ENCODE results near the gene ADIPOR2.
A peak's percentile ranks its signal among the peaks of the same experiment; 100 is the strongest.

Gene ADIPOR2

GRCh38 chr12:1797991-1798640 is 107.2 kb downstream of the ADIPOR2 start:
- no peak for DNase-seq (ENCODE audit: extremely low read depth, insufficient read length)
- no peaks in the 10 kb centered on the region for H3K36me3 ChIP-seq (ENCODE audit: control insufficient read depth, insufficient read depth, low read length)
- TF ChIP-seq CTCF (IDR thresholded peaks at IDR 0.05; ENCODE audit: insufficient read depth, low read length, poor library complexity, severe bottlenecking) = no peak

GRCh38 chr12:1798641-1799020 is 107.8 kb downstream of the ADIPOR2 start:
- DNase-seq (ENCODE audit: extremely low read depth, insufficient read length) = no peak
- H3K36me3 ChIP-seq (ENCODE audit: control insufficient read depth, insufficient read depth, low read length) = no peaks in the 10 kb centered on the region
- H3K4me3 ChIP-seq (replicated peaks; ENCODE audit: low read depth, low read length) = no peak overlapping the region
- H3K27me3 ChIP-seq (replicated peaks; ENCODE audit: control insufficient read depth, insufficient read depth, low read length) = no peaks in the 10 kb centered on the region
- TF ChIP-seq CTCF (IDR thresholded peaks at IDR 0.05; ENCODE audit: insufficient read depth, low read length, poor library complexity, severe bottlenecking) = no peak

More at GRCh38 chr12:1797991-1798640, 107.2 kb downstream of the ADIPOR2 start:
- Histone ChIP-seq H3K27me3 (replicated peaks; ENCODE audit: control insufficient read depth, insufficient read depth, low read length) (no peaks in the 10 kb centered on the region), H3K4me3 (replicated peaks; ENCODE audit: low read depth, low read length) (no peak overlapping the region)

GRCh38 chr12:1799051-1799881 is 108.4 kb downstream of the ADIPOR2 start:
- DNase-seq (ENCODE audit: extremely low read depth, insufficient read length) = no peak
- Histone ChIP-seq H3K36me3 (ENCODE audit: control insufficient read depth, insufficient read depth, low read length) (no peaks in the 10 kb centered on the region), H3K4me3 (replicated peaks; ENCODE audit: low read depth, low read length) (no peak overlapping the region), H3K27me3 (replicated peaks; ENCODE audit: control insufficient read depth, insufficient read depth, low read length) (no peaks in the 10 kb centered on the region)
- TF ChIP-seq CTCF (IDR thresholded peaks at IDR 0.05; ENCODE audit: insufficient read depth, low read length, poor library complexity, severe bottlenecking) = no peak

- no peaks in the 10 kb centered on the region for H3K27me3 ChIP-seq (replicated peaks; ENCODE audit: control insufficient read depth, insufficient read depth, low read length)
- no peak for TF ChIP-seq CTCF (IDR thresholded peaks at IDR 0.05; ENCODE audit: insufficient read depth, low read length, poor library complexity, severe bottlenecking)
- H3K4me3 ChIP-seq (replicated peaks; ENCODE audit: low read depth, low read length) = no peak overlapping the region
- DNase-seq (ENCODE audit: extremely low read depth, insufficient read length) = no peak
- H3K36me3 ChIP-seq (ENCODE audit: control insufficient read depth, insufficient read depth, low read length) = no peaks in the 10 kb centered on the region
These were observed 109.1 kb downstream of the ADIPOR2 start for GRCh38 chr12:1799882-1800400.

- DNase-seq (ENCODE audit: extremely low read depth, insufficient read length) = no peak
- Histone ChIP-seq H3K36me3 (ENCODE audit: control insufficient read depth, insufficient read depth, low read length) (no peaks in the 10 kb centered on the region), H3K4me3 (replicated peaks; ENCODE audit: low read depth, low read length) (no peak overlapping the region), H3K27me3 (replicated peaks; ENCODE audit: control insufficient read depth, insufficient read depth, low read length) (no peaks in the 10 kb centered on the region)
- peak; percentile 73 for TF ChIP-seq CTCF (IDR thresholded peaks at IDR 0.05; ENCODE audit: insufficient read depth, low read length, poor library complexity, severe bottlenecking)
These were observed 109.8 kb downstream of the ADIPOR2 start for GRCh38 chr12:1800401-1801302.

All from GM06990 (cell line).